ENCODE data around the gene DEGS2.

DNA sequence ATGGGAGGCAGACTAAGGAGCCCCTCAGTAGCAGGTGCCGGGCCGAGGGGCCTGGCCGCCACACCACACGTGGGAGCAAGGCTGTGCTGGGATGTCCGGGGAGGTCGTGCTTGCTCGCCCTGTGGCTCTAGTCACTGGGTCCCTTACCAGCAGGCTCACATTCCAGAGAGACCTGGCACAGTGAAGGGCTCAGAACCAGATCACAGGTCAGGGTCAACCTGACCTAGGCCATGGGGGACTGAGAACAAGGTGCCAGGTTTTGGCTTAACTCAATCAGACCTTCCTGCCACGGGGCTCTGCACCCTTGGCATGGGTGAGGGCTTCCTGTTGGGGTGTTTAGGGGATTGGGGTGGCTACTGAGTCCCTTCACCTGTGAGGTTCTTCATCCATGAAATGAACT lies 22.3 kb downstream of the DEGS2 start:
- TF ChIP-seq ZFP41 (tag by site-specific recombination; IDR thresholded peaks at IDR 0.05; ENCODE audit: borderline replicate concordance) (no peak), GLIS2 (tag by site-specific recombination; IDR thresholded peaks at IDR 0.05) (no peak), ZNF404 (tag by site-specific recombination; IDR thresholded peaks at IDR 0.05) (no peak)
- TF ChIP-seq, protein P1, sequence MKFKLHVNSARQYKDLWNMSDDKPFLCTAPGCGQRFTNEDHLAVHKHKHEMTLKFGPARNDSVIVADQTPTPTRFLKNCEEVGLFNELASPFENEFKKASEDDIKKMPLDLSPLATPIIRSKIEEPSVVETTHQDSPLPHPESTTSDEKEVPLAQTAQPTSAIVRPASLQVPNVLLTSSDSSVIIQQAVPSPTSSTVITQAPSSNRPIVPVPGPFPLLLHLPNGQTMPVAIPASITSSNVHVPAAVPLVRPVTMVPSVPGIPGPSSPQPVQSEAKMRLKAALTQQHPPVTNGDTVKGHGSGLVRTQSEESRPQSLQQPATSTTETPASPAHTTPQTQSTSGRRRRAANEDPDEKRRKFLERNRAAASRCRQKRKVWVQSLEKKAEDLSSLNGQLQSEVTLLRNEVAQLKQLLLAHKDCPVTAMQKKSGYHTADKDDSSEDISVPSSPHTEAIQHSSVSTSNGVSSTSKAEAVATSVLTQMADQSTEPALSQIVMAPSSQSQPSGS (tag by site-specific recombination; IDR thresholded peaks at IDR 0.05; ENCODE audit: low read depth) = no peak
- TF ChIP-seq, protein P2, sequence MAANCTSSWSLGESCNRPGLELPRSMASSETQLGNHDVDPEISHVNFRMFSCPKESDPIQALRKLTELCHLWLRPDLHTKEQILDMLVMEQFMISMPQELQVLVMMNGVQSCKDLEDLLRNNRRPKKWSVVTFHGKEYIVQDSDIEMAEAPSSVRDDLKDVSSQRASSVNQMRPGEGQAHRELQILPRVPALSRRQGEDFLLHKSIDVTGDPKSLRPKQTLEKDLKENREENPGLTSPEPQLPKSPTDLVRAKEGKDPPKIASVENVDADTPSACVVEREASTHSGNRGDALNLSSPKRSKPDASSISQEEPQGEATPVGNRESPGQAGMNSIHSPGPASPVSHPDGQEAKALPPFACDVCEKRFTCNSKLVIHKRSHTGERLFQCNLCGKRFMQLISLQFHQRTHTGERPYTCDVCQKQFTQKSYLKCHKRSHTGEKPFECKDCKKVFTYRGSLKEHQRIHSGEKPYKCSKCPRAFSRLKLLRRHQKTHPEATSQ (tag by site-specific recombination; IDR thresholded peaks at IDR 0.05) = no peak
- TF ChIP-seq, protein P3, sequence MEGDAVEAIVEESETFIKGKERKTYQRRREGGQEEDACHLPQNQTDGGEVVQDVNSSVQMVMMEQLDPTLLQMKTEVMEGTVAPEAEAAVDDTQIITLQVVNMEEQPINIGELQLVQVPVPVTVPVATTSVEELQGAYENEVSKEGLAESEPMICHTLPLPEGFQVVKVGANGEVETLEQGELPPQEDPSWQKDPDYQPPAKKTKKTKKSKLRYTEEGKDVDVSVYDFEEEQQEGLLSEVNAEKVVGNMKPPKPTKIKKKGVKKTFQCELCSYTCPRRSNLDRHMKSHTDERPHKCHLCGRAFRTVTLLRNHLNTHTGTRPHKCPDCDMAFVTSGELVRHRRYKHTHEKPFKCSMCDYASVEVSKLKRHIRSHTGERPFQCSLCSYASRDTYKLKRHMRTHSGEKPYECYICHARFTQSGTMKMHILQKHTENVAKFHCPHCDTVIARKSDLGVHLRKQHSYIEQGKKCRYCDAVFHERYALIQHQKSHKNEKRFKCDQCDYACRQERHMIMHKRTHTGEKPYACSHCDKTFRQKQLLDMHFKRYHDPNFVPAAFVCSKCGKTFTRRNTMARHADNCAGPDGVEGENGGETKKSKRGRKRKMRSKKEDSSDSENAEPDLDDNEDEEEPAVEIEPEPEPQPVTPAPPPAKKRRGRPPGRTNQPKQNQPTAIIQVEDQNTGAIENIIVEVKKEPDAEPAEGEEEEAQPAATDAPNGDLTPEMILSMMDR (tag by site-specific recombination; IDR thresholded peaks at IDR 0.05) = no peak

Measured in HEK293 (cell line).